VCaP (cell line): ENCODE measurements around the gene ATP5PO.
"Not testable (repeated sequence)": the region's sequence is repeated elsewhere in the genome, so short reads cannot be mapped to it uniquely, and the experiment has no call there.

ENCODE experiments used
- H3K27ac ChIP-seq: fragments of 450-650 bp; 2 replicates; pipeline ENCODE4 v1.5.1; 2017
- TF ChIP-seq, protein P1 (sequence below): fragments of 450-650 bp; conservative IDR thresholded peaks from 2 replicates; pipeline ENCODE4 v1.5.1; 2017; ENCODE audit warnings: mild to moderate bottlenecking, moderate library complexity

The ATP5PO gene

GRCh38 chr21:33938381-33938780, 22.8 kb upstream of the ATP5PO start:
- H3K27ac ChIP-seq, result no peak overlapping the region
- TF ChIP-seq, protein P1, sequence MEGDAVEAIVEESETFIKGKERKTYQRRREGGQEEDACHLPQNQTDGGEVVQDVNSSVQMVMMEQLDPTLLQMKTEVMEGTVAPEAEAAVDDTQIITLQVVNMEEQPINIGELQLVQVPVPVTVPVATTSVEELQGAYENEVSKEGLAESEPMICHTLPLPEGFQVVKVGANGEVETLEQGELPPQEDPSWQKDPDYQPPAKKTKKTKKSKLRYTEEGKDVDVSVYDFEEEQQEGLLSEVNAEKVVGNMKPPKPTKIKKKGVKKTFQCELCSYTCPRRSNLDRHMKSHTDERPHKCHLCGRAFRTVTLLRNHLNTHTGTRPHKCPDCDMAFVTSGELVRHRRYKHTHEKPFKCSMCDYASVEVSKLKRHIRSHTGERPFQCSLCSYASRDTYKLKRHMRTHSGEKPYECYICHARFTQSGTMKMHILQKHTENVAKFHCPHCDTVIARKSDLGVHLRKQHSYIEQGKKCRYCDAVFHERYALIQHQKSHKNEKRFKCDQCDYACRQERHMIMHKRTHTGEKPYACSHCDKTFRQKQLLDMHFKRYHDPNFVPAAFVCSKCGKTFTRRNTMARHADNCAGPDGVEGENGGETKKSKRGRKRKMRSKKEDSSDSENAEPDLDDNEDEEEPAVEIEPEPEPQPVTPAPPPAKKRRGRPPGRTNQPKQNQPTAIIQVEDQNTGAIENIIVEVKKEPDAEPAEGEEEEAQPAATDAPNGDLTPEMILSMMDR, result no peak

GRCh38 chr21:33937931-33938339, 22.3 kb upstream of the ATP5PO start:
- H3K27ac ChIP-seq, result no peak overlapping the region
- TF ChIP-seq, protein P1, result no peak

DNA sequence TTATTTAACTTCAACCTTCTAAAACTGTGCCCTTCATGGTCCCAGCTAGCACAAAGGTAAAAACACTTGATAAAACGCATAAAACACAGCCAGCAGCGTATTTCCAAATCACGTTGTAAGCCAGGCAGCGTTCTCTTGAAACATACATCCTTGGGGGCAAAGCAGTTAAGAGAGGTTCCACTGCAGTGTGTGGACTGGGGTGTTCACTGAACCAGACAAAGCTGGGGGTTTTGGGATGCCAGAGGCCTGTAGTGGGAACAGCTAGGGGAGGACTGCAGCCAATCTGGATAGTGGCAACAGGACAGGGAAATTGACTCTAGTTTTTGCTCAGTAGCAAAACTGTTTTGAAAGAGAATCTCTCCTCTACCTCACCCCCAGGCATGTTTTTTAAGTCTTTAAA, 21.5 kb upstream of the ATP5PO start:
- TF ChIP-seq, protein P1, result no peak
- no peak overlapping the region for H3K27ac ChIP-seq

DNA sequence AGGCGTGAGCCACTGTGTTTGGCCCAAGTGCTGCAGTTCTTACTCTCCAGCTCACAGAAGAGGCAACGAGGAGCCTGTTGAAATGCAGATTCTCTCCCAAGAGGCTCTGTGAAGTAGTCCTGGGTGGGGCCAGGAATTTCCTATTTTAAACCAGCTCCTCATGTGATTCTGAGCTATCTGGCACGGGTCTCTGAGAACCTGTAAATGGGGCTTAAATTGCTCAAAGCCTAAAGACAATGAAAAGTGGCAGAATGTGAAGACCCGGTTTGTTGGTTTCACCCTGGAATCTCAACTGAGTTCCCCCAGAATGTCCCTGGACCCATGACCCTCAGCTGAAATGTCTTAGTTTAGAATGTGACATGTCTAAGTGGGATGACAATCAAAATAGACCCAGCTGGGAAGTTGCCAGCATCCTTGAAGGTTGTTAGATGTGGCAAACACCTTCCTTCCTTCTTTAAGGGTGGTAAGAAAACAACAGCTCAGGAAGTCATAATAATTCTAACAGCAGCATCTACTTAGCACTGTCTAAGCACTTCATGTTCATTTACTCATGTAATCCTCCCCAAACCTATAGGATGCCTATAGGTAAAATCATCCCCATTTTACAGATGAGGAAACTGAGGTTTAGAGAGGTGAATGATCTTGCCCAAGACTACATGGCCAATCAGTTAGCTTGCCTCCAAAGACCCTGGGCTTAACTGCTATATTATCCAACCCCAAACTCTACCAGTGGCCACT, 20.9 kb upstream of the ATP5PO start:
- no peak overlapping the region for H3K27ac ChIP-seq

GRCh38 chr21:33932731-33933130, 17.1 kb upstream of the ATP5PO start:
- H3K27ac ChIP-seq, result no peak overlapping the region
- TF ChIP-seq, protein P1, result no peak

More for the DNA sequence above, 20.9 kb upstream of the ATP5PO start:
- TF ChIP-seq, protein P1, result no peak

- TF ChIP-seq, protein P1, result no peak
- H3K27ac ChIP-seq, result peak overlapping the region; percentile 88
Observed at GRCh38 chr21:33931799-33932390, 16.3 kb upstream of the ATP5PO start.

DNA sequence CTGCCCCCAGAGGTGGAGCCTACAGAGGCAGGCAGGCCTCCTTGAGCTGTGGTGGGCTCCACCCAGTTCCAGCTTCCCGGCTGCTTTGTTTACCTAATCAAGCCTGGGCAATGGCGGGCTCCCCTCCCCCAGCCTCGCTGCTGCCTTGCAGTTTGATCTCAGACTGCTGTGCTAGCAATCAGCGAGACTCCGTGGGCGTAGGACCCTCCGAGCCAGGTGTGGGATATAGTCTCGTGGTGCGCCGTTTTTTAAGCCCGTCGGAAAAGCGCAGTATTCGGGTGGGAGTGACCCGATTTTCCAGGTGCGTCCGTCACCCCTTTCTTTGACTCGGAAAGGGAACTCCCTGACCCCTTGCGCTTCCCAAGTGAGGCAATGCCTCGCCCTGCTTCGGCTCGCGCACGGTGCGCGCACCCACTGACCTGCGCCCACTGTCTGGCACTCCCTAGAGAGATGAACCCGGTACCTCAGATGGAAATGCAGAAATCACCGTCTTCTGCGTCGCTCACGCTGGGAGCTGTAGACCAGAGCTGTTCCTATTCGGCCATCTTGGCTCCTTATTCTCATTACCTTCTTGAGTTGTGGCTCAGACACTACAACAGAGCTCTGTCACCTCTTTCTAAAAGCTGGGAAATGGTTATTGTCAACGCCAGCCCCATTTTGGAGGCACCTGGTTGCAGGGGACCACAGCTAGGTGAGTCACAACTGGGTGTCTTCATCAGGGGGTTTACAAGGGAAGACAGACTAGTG, 15.6 kb upstream of the ATP5PO start:
- peak overlapping the region; percentile 88 for H3K27ac ChIP-seq

- not testable (repeated sequence) for H3K27ac ChIP-seq
Observed at GRCh38 chr21:33926248-33926647, 10.6 kb upstream of the ATP5PO start.
